Activated T-helper 17 cell treated with anti-CD3 and anti-CD28 coated beads, Interleukin-2, amount 50 U/mL, for 72 hours (primary cell): ENCODE results near the gene EFCAB11. TPM values are rescaled to one million over a fixed set of nuclear protein-coding genes. Genes with fewer than 3 reads are reported as not detected.

Experiments
- ATAC-seq: fragments of 150-1000 bp; cut with Tn5 transposase; replicated peaks from 2 replicates; pipeline ENCODE4 v1.10.0; 2021; ENCODE audit warnings: mild to moderate bottlenecking, moderate library complexity
- H3K27ac Mint-ChIP-seq: one replicate; pipeline ENCODE4 v1.8.0; 2022; ENCODE audit warnings: mixed read lengths
- H3K27me3 Mint-ChIP-seq: one replicate; pipeline ENCODE4 v1.8.0; 2022; ENCODE audit warnings: mixed read lengths
- H3K36me3 Mint-ChIP-seq: one replicate; pipeline ENCODE4 v1.8.0; 2022; ENCODE audit warnings: low read depth, mild to moderate bottlenecking, mixed read lengths
- H3K4me1 Mint-ChIP-seq: one replicate; pipeline ENCODE4 v1.8.0; 2022; ENCODE audit warnings: mixed read lengths
- H3K4me3 Mint-ChIP-seq: one replicate; pipeline ENCODE4 v1.8.0; 2022; ENCODE audit warnings: mild to moderate bottlenecking, mixed read lengths
- H3K9me3 Mint-ChIP-seq: one replicate; pipeline ENCODE4 v1.8.0; 2022; ENCODE audit warnings: mixed read lengths
- total RNA-seq, 2 donors: library from RNA; stranded (reverse); gene quantifications; one replicate each; pipeline ENCODE4 v1.2.3, GENCODE V29; 2022

The EFCAB11 gene
- total RNA-seq, 2 donors from 2014 or later: 5.5 to 9.4 TPM

- Mint-ChIP-seq H3K9me3 (no peaks in the 10 kb centered on the region), H3K36me3 (no peaks in the 10 kb centered on the region), H3K27ac (no peak overlapping the region), H3K4me1 (no peaks in the 10 kb centered on the region), H3K27me3 (no peaks in the 10 kb centered on the region), H3K4me3 (no peak overlapping the region)
- no peak for ATAC-seq
Measured at GRCh38 chr14:89787525-89787924, 167.0 kb downstream of the EFCAB11 start.

GRCh38 chr14:89781046-89781445, 173.5 kb downstream of the EFCAB11 start:
- H3K27ac Mint-ChIP-seq: no peak overlapping the region
- no peaks in the 10 kb centered on the region for H3K9me3 Mint-ChIP-seq
- H3K36me3 Mint-ChIP-seq: no peaks in the 10 kb centered on the region
- no peaks in the 10 kb centered on the region for H3K27me3 Mint-ChIP-seq
- ATAC-seq: no peak
- no peak overlapping the region for H3K4me3 Mint-ChIP-seq
- no peaks in the 10 kb centered on the region for H3K4me1 Mint-ChIP-seq

- H3K27me3 Mint-ChIP-seq: no peaks in the 10 kb centered on the region
- no peak overlapping the region for H3K4me3 Mint-ChIP-seq
- H3K36me3 Mint-ChIP-seq: no peaks in the 10 kb centered on the region
- no peaks in the 10 kb centered on the region for H3K9me3 Mint-ChIP-seq
- ATAC-seq: no peak
- H3K27ac Mint-ChIP-seq: no peak overlapping the region
- H3K4me1 Mint-ChIP-seq: no peaks in the 10 kb centered on the region
Measured at GRCh38 chr14:89779707-89780106, 174.8 kb downstream of the EFCAB11 start.

GRCh38 chr14:89775946-89776345, 178.6 kb downstream of the EFCAB11 start:
- H3K9me3 Mint-ChIP-seq: no peaks in the 10 kb centered on the region
- peaks cover 4% of the 10 kb centered on the region for H3K27me3 Mint-ChIP-seq
- no peak overlapping the region for H3K4me3 Mint-ChIP-seq
- no peaks in the 10 kb centered on the region for H3K36me3 Mint-ChIP-seq
- H3K4me1 Mint-ChIP-seq: peaks cover 12% of the 10 kb centered on the region
- H3K27ac Mint-ChIP-seq: no peak overlapping the region
- ATAC-seq: no peak

GRCh38 chr14:89775151-89775550, 179.4 kb downstream of the EFCAB11 start:
- no peak for ATAC-seq
- Mint-ChIP-seq H3K9me3 (no peaks in the 10 kb centered on the region), H3K27me3 (peaks cover 4% of the 10 kb centered on the region), H3K4me1 (peaks cover 12% of the 10 kb centered on the region), H3K36me3 (no peaks in the 10 kb centered on the region), H3K27ac (no peak overlapping the region), H3K4me3 (no peak overlapping the region)

GRCh38 chr14:89773644-89774316, 180.8 kb downstream of the EFCAB11 start:
- Mint-ChIP-seq H3K27me3 (peaks cover 4% of the 10 kb centered on the region), H3K27ac (no peak overlapping the region), H3K4me1 (peaks cover 12% of the 10 kb centered on the region), H3K4me3 (peak overlapping the region; percentile 37), H3K36me3 (no peaks in the 10 kb centered on the region), H3K9me3 (no peaks in the 10 kb centered on the region)
- ATAC-seq: peak; percentile 91

GRCh38 chr14:89773151-89773550, 181.4 kb downstream of the EFCAB11 start:
- Mint-ChIP-seq H3K4me1 (peaks cover 12% of the 10 kb centered on the region), H3K27ac (peak overlapping the region; percentile 40), H3K36me3 (no peaks in the 10 kb centered on the region), H3K4me3 (peak overlapping the region; percentile 37), H3K9me3 (no peaks in the 10 kb centered on the region), H3K27me3 (peaks cover 4% of the 10 kb centered on the region)
- ATAC-seq: no peak

- no peak for ATAC-seq
- H3K4me3 Mint-ChIP-seq: no peak overlapping the region
- no peak overlapping the region for H3K27ac Mint-ChIP-seq
Measured at GRCh38 chr14:89771251-89771650, 183.3 kb downstream of the EFCAB11 start.

GRCh38 chr14:89767861-89768268, 186.7 kb downstream of the EFCAB11 start:
- H3K36me3 Mint-ChIP-seq: no peaks in the 10 kb centered on the region
- ATAC-seq: peak; percentile 80
- no peak overlapping the region for H3K27ac Mint-ChIP-seq
- H3K4me3 Mint-ChIP-seq: peak overlapping the region; percentile 16
- no peaks in the 10 kb centered on the region for H3K9me3 Mint-ChIP-seq
- peaks cover 8% of the 10 kb centered on the region for H3K4me1 Mint-ChIP-seq
- peaks cover 4% of the 10 kb centered on the region for H3K27me3 Mint-ChIP-seq

More at GRCh38 chr14:89771251-89771650, 183.3 kb downstream of the EFCAB11 start:
- H3K27me3 Mint-ChIP-seq: peaks cover 4% of the 10 kb centered on the region
- no peaks in the 10 kb centered on the region for H3K36me3 Mint-ChIP-seq
- no peaks in the 10 kb centered on the region for H3K9me3 Mint-ChIP-seq
- H3K4me1 Mint-ChIP-seq: peaks cover 18% of the 10 kb centered on the region

- H3K4me3 Mint-ChIP-seq: peak overlapping the region; percentile 16
- H3K36me3 Mint-ChIP-seq: no peaks in the 10 kb centered on the region
- peaks cover 6% of the 10 kb centered on the region for H3K4me1 Mint-ChIP-seq
- no peaks in the 10 kb centered on the region for H3K9me3 Mint-ChIP-seq
- H3K27ac Mint-ChIP-seq: no peak overlapping the region
- H3K27me3 Mint-ChIP-seq: peaks cover 4% of the 10 kb centered on the region
- no peak for ATAC-seq
Measured at GRCh38 chr14:89767131-89767530, 187.4 kb downstream of the EFCAB11 start.

GRCh38 chr14:89765346-89765745, 189.2 kb downstream of the EFCAB11 start:
- Mint-ChIP-seq H3K27ac (no peak overlapping the region), H3K4me1 (peaks cover 6% of the 10 kb centered on the region), H3K27me3 (no peaks in the 10 kb centered on the region), H3K9me3 (no peaks in the 10 kb centered on the region), H3K36me3 (no peaks in the 10 kb centered on the region), H3K4me3 (no peak overlapping the region)
- no peak for ATAC-seq

- H3K9me3 Mint-ChIP-seq: no peaks in the 10 kb centered on the region
- H3K4me1 Mint-ChIP-seq: no peaks in the 10 kb centered on the region
- no peak for ATAC-seq
- H3K36me3 Mint-ChIP-seq: no peaks in the 10 kb centered on the region
- no peak overlapping the region for H3K4me3 Mint-ChIP-seq
- H3K27me3 Mint-ChIP-seq: no peaks in the 10 kb centered on the region
- peak overlapping the region; percentile 1 for H3K27ac Mint-ChIP-seq
Measured at GRCh38 chr14:89760086-89760485, 194.4 kb downstream of the EFCAB11 start.

GRCh38 chr14:89757313-89757939, 197.1 kb downstream of the EFCAB11 start:
- H3K36me3 Mint-ChIP-seq: no peaks in the 10 kb centered on the region
- H3K4me3 Mint-ChIP-seq: no peak overlapping the region
- no peak overlapping the region for H3K27ac Mint-ChIP-seq
- no peaks in the 10 kb centered on the region for H3K9me3 Mint-ChIP-seq
- no peak for ATAC-seq
- no peaks in the 10 kb centered on the region for H3K27me3 Mint-ChIP-seq
- no peaks in the 10 kb centered on the region for H3K4me1 Mint-ChIP-seq

- Mint-ChIP-seq H3K4me1 (peaks cover 4% of the 10 kb centered on the region), H3K27me3 (no peaks in the 10 kb centered on the region), H3K36me3 (no peaks in the 10 kb centered on the region), H3K27ac (no peak overlapping the region), H3K4me3 (no peak overlapping the region), H3K9me3 (no peaks in the 10 kb centered on the region)
- no peak for ATAC-seq
Measured at GRCh38 chr14:89755816-89756215, 198.7 kb downstream of the EFCAB11 start.

GRCh38 chr14:89753828-89754412, 200.6 kb downstream of the EFCAB11 start:
- H3K9me3 Mint-ChIP-seq: no peaks in the 10 kb centered on the region
- H3K36me3 Mint-ChIP-seq: no peaks in the 10 kb centered on the region
- H3K27me3 Mint-ChIP-seq: no peaks in the 10 kb centered on the region
- no peak overlapping the region for H3K4me3 Mint-ChIP-seq
- H3K4me1 Mint-ChIP-seq: peaks cover 14% of the 10 kb centered on the region
- peak; percentile 37 for ATAC-seq
- no peak overlapping the region for H3K27ac Mint-ChIP-seq
